HG03520 (cell line): ENCODE measurements around the gene NADSYN1.

ENCODE experiments used
- ATAC-seq: cut with Tn5 transposase; IDR thresholded peaks from one replicate; pipeline ENCODE4 v1.9.1; 2021; ENCODE audit warnings: mild to moderate bottlenecking, moderate library complexity; ENCODE audit not compliant: unreplicated experiment

NADSYN1 gene

DNA sequence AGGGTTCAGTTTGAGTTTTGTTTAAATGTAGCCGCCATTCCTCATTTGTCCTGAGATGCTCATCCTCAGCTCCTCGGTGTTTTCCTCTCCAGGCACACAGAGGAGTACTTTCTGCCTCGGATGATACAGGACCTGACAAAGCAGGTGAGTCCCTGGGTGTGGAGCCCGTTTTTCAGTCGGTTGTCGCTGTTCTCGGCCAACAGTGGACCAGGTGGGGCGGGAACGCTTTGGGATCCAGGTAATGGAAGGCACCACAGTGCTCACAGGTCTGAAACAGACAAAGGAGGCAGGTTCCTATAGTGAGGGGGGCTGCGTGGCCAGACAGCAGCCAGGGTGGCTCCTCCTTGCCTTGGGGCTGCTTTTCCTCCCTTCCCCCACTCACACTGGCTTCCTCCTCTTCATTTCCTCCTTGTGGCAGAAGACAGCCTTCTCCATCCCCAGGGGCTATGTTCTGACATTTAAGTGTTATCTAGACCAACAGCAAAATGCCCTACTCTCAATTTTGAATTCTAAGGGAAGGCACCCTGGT, 19.4 kb downstream of the NADSYN1 start:
- no peak for ATAC-seq

DNA sequence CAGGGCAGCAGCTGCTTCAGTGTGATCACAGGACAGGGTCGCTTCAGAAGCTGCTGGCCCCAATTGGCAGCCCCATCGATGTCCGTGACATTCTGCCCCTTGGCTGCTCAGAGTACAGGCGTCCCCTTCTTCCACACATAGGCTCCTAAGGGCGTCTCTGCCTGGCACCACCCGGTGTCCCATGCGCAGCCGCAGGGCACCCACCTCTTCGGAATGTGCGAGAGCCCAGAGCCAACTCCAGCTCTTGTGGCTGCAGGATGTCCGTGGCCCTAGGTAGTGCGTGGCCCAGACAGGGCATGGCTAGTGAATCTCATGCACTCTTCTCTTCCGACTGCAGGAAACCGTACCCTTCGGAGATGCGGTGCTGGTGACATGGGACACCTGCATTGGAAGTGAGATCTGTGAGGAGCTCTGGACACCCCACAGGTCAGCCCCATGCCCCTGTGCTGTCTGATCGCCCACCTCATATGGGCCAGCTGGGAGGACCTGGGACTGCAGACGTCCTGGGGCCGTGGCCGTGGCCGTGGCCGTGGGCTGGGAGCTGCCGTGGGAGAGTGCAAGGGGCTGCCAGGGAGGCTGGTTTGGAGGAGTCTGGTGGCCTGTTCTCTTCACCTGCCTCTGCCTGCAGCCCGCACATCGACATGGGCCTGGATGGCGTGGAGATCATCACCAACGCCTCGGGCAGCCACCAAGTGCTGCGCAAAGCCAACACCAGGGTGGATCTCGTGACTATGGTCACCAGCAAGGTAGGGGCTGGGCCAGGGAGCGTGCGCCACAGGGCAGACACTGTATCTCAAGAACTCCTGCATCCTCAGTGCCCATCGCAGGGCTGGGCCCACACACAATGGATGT, 20.2 kb downstream of the NADSYN1 start:
- no peak for ATAC-seq

DNA sequence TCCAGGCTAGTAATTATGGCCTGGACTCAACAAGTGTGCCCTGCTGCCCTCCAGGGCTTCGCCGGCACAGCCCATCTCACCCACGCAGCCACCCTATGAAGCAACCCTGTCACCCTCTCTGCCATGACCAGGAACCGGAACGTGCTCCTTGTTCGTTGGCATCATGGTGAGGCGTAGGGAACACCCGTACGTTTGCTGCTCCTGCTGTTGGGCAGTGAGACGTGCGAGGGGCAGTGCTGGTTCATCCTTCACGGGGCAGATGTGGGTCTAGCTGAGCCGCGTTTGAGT, 20.7 kb downstream of the NADSYN1 start:
- ATAC-seq = no peak

DNA sequence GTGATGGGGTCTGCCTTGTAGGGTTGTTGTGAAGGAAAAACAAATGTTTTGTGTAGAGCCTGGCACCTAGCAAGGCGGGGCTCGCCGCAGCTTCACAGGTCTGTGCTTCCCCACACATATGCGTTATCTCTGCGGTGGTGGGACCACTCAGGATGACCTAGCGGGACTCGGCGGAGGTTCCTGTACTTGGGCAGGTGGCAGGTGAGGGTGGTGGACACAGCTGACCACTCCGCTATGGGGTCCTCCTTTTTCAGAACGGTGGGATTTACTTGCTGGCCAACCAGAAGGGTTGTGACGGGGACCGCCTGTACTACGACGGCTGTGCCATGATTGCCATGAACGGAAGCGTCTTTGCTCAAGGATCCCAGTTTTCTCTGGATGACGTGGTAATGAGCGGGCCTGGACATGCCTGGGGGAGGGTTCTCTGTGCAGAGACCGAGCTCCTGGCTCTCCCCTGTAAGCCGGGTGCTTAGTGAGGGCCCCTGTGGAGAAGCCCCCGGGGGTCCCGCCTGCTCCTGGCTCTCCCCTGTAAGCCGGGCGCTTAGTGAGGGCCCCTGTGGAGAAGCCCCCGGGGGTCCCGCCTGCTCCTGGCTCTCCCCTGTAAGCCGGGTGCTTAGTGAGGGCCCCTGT, 21.3 kb downstream of the NADSYN1 start:
- ATAC-seq = no peak

DNA sequence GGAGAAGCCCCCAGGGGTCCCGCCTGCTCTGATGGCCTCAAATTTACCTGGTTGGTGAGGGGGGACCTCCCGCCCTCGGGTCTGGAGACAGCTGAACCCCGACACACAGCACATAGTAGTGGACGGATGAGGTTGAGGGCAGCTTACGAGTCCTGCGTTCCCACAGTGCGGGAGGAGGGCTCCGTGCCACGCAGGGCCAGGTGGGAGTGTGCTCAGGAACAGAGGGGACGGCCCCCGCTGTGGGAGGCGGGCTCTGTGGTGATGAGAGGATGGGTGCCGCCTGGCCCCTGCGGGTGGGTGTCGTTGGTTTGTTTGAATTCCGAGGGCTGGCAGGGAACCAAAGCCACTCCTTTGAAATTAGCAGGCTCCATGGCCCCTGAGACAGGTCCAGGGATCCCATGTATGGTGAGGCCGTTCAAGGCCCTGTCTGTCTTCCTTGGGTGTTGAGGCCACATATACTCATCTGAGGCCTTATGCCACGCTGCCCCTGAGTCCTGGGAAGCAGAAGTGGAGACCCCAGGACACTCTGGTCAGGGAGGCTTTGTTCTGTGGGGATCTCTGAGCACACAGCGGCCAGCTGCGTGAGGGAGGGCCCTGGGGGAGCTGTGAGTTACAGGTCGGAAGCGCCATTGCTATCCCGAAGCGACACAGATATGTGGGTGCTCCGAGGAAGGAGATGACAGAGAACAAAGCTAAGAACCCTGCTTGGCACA, 21.9 kb downstream of the NADSYN1 start:
- ATAC-seq = no peak

DNA sequence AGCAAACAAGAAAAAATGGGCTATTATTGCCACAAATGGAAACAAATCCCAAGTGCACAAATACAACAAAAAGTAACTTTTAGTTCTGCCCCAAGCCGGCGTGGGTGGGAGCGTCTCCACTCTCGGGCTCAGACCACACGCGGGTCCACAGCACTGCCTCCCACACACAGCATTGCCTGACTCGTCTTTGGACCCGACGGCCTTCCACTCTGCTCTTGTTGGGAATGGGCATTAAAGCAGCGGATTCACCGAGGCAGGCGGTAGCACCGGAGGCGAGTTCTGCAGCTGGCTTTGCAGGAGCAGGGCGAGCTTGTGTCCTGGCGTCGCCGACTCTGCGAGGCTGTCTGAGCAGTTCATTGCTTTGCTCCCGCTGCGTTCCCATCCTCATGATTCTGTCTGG, 23.0 kb downstream of the NADSYN1 start:
- ATAC-seq = no peak

DNA sequence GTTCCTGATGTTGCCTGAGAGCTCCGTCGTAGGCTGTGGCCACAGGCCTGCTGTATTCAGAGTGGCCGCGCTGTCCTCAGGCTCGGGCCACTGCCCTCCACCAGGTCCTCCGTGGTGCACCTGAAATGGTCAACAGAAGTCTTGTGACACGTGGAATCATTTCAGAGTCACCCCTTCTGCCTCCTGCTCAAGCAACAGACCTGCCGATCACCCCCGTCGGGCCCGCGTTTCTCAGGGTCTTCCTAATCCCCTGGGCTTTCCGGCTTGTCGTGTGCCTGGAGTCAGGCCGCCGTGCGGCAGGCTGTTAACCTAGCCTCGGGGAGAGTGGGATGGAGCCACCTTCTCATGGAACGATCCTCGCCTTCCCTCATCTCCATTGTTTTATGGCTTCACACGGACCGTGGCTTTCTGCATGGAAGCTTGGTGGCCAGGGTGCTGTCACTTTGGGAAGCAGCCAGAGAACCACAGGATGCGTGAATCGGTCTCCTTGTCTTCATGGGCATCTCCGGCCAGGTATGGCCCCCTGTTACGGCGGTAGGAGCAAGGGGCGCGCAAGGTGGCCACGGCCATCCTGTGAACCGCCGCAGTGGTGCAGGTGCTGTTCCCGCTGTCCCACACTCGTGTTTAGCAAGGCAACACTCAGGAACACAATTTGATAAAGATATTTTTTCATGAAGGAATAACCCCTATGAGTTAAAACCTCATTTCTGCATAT, 24.1 kb downstream of the NADSYN1 start:
- ATAC-seq = no peak

DNA sequence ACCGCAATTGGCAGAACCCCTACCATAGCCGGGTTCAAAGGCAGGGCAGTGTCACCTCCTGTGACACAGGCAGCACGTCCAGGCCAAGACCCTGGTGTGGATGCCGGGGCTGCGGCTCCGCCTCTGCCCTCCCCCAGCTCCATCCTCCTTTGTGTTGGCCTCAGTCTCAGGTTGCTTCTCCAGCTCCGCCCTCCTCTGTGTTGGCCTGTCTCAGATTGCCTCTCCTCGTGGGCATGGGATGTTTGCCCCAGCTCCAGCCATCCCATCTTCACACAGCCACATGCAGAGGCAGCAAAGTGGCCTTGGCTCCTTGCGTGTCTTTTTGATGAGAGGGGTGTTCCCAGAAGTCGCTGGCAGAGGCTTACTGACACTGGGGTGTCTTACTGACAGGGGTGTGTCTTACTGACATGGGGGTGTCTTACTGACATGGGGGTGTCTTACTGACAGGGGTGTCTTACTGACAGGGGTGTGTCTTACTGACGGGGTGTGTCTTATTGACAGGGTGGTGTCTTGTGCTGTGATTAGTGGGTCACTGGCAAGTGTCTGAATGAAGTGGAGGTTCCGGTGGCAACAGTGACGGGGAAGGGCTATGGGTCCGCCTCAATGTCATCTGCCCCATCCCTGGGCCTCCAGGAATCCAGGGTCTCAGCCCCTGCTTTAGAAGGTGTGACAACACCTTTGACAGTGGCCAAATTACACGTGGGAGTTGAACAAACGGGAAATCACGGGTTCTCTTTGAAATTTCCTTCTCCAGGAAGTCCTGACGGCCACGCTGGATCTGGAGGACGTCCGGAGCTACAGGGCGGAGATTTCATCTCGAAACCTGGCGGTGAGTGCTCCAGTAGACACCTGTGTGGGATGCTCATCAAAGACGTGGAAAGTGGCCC, 24.9 kb downstream of the NADSYN1 start:
- ATAC-seq = no peak

DNA sequence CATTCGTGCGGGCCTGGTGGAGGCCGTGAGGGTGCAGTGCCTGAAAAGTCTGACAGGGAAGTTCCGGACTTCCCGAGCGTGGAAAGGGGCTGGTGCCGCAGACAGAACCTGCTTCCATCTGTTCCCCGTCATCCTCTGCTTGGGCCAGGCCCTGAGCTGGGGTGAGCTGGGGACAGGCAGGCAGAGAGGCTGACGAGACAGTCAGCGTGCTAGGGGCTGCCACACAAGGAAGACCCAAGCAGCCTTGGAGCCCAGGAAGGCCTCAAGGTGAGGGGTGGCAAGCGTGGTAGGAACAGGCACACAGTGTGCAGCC, 25.5 kb downstream of the NADSYN1 start:
- ATAC-seq = no peak

DNA sequence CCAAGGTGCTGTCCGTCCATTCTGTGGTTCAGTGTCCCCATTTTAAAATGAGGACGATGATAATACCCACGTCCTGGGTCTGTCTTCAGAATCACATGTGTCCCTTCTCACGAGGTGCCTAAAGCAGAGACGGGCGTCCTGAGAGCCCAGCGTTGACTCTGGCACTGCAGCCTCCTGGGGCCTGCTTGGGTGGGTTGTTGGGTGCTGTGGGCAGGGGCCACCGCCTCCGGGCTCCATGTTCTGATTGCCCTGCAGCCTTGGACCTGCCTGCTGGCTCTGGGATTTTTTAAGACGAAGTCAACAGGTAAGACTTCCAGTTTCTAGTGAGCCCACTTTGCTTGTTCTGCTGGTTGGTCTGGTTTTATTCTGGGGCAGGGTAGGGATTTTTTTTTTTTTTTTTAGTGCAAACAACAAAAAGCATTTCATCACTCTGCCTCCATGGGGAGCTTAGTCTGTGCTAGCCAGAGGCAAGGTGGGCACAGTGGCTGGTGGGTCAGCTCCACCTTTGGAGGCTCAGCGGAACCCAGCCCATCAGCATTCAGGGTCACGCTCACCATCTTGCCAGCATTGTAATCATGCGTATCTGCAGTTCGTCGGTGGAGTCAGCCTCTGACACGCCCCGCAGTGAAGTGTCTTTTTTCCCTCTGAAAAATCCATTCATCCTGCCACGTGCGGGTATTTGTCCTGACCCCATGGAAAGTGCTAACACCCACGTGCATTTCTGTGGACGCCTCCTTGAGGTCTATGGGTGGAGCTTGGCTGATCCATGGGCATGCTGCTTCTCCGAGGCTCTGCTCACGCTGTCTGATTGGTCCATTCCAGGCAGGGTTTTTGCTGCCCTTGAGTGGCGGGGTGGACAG, 28.3 kb downstream of the NADSYN1 start:
- no peak for ATAC-seq

DNA sequence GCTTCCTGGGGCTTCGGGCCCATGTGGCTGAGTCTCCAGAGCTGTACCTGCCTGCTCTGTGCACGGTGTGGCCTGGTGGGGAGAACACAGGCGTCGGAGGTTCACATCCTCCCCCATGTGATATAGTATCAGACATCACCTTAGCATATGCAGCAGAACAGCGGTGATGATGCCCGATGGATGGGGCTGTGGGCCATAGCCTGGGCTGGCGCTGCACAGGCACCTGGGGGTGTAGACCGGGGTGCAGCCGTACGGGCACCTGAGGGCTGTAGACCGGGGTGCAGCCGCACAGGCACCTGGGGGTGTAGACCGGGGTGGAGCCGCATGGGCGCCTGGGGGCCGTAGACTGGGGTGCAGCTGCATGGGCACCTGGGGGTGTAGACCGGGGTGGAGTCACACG, 29.2 kb downstream of the NADSYN1 start:
- no peak for ATAC-seq

DNA sequence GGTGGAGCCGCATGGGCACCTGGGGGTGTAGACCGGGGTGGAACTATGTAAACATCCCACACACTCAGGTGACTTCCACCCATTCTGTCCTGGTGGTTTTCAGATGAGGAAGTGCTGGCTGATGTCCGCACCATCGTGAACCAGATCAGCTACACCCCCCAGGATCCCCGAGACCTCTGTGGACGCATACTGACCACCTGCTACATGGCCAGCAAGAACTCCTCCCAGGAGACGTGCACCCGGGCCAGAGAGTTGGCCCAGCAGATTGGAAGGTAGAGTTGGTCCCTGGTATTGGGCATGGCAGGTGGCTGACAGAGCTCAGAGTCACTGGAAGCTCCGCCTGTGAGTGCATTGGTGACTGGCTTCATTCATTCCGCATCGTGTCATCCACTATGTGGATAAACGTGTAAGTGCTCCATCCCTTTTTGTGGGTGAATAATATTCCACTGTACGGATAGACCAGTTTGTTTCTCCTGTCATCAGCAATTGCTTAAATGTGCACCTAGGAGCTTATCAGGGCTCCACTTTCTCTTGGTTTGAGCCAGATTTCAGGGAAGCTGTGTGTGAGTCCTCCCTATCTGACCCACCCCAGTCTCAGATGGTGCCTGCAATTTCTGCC, 29.9 kb downstream of the NADSYN1 start:
- no peak for ATAC-seq

DNA sequence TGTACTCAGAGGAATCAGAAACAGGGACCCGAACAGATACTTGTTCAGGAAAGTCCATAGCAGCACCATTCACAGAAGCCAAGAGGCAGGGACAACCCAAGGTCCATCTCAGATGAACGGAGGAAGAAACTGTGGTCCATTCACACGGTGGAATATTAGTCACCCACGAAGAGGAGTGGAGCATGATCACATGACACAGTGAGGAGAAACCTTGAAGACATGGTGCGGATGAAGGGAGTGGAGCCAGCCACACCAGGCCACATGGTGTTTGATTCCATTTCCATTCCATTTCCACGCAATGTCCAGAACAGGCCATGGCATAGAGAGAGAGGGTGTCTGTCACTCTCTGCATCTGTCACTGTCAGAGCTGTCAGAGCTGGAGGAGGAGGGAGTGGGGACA, 30.7 kb downstream of the NADSYN1 start:
- ATAC-seq = no peak

DNA sequence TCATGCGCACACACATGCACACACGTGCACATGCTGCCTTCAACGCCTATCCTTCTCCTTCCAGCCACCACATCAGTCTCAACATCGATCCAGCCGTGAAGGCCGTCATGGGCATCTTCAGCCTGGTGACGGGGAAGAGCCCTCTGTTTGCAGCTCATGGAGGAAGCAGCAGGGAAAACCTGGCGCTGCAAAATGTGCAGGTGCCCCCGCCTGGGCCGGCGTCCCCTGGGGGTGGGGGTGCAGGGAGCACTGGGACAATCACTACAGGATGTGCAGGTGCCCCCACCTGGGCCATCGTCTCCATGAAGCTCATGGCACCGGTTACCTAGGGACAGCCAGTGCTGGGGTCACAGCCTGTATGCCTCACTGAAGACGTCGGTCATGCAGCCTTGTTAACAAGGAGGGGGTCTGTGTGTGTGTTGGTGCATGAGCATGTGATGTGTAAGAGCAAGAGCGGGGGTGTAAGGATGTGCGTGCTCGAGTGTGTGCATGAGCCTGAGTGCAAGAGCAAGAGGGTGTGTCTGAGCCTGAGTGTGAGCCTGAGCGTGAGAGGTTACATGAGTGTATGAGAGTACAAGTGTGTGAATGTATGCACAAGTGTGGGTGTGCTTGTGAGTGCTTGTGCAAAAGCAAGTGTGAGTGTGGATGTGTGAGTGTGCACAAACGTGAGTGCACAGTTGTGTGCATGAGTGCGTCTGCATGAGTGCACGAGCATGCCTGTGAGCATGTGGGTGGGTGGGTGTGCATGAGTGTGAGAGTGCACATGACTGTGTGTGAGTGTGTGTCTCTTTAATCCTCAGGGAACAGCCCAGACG, 31.5 kb downstream of the NADSYN1 start:
- ATAC-seq = no peak

DNA sequence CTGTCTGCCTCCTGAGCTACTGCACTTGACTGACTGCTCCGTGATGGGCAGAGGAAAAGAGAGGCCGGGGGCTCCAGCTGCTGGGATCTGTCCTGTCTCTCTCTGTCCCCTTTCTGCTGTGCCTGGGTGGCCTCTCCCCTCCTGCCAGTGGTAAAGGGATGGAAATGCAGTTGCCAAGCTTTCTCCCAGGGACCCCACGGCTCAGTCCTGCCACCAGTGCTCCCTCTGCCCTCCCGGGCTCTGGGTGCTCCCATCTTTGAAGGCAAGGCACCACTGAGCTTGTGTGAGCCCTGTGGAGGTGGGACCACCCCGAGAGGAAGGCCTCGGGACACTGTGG, 32.0 kb downstream of the NADSYN1 start:
- no peak for ATAC-seq

DNA sequence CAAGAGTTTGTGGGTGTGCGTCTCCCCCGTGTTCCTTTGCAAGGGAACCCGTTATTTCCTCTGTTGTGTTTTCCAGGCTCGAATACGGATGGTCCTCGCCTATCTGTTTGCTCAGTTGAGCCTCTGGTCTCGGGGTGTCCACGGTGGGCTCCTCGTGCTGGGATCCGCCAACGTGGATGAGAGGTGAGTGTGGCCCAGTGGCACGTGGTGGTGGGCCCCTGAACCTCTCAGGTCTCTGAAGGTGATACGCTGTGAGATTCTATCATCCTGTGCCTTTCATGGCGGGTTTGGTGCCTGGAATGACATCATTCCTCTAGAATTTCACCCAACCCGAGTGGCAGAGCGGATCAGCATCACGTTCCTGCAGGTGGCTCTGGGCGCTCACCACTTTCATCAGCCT, 32.5 kb downstream of the NADSYN1 start:
- ATAC-seq = no peak

DNA sequence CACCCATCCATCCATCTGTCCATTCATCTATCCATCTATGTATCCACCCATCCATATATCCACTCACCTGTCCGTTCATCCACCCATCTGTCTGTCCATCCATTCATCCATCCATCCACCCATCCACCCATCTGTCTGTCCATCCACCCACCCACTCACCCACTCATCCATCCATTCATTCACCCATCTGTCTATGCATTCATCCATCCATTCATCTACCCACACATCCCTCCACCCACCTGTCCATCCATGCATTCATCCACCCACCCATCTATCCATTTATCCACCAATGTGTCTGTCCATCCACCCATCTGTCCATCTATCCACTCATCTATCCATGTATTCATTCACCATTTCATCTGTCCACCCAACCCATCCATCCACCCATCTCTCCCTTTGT, 33.3 kb downstream of the NADSYN1 start:
- no peak for ATAC-seq

DNA sequence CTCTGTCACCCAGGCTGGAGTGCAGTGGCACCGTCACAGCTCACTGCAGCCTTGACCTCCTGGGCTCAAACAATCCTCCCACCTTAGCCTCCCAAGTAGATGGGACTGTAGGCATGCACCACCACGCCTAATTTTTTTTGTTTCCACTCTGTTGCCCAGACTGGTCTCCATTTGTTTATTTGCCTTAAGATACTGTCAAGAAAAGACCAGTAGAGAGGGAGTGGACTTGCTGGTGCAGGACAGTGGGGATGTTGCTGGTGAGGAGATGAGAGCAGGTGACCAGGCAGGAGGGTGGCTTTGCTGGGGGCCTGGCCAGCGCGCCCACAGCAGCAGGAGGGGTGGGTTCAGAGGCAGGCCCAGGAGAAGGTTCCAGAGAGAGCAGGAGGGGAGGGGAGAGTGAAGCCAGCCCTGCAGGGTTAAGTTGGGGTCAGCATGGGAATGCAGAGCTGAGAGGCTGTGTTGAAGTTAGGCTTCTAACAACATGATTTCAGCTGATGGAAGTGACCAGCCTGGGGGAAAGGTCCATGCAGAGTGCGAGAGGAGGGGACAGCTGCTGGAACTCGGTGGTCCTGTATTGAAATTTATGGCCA, 35.8 kb downstream of the NADSYN1 start:
- no peak for ATAC-seq
